GM12801 (cell line): ENCODE measurements around the gene KNDC1.

ENCODE experiments used
- TF ChIP-seq, protein P1 (sequence below): IDR thresholded peaks from one replicate; pipeline ENCODE4 v1.5.1; 2011; ENCODE audit warnings: control low read depth; ENCODE audit not compliant: insufficient read length; ENCODE audit errors: extremely low read depth

KNDC1 gene, protein sequence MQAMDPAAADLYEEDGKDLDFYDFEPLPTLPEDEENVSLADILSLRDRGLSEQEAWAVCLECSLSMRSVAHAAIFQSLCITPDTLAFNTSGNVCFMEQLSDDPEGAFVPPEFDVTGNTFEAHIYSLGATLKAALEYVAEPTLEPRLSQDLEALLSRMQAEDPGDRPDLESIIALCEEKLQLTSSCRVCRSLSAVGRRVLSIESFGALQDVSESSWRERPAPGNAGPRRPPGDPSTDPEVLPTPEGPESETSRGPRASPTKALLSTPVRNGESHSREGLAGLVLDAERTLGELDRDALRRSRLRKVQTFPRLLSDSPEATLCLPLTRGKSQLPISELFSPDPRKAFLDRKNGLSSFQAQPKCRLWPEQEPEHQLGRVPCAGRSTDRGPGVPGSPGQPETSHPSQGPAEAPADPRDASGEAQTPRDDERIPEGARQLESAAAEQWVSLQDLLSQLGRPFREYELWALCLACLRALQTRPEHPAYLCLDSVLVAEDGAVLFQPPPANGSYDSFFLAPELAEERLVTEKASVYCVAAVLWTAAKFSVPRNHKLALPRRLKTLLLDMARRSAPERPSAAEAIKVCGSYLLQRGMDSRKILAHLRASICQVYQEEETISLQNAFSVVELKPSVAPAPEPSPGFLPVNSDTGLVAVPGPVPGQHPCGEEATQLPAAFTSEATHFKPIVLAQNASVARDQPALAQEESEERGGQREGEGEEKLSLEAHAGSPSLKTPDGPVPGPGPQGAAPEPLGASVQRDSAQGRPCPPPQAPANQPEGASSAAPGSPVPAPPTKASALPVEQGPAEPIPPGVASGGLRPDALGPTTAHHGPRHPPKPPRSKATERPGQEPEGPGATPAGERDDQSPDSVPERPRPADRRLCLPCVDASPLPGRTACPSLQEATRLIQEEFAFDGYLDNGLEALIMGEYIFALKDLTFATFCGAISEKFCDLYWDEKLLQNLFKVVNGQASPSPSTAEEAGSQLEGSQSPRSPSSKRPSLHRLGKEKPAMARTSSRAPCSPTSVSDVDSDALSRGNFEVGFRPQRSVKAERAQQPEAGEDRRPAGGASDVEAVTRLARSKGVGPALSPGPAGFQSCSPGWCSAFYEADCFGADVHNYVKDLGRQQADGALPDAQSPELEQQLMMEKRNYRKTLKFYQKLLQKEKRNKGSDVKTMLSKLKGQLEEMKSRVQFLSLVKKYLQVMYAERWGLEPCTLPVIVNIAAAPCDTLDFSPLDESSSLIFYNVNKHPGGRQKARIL (N-terminal part only)

DNA sequence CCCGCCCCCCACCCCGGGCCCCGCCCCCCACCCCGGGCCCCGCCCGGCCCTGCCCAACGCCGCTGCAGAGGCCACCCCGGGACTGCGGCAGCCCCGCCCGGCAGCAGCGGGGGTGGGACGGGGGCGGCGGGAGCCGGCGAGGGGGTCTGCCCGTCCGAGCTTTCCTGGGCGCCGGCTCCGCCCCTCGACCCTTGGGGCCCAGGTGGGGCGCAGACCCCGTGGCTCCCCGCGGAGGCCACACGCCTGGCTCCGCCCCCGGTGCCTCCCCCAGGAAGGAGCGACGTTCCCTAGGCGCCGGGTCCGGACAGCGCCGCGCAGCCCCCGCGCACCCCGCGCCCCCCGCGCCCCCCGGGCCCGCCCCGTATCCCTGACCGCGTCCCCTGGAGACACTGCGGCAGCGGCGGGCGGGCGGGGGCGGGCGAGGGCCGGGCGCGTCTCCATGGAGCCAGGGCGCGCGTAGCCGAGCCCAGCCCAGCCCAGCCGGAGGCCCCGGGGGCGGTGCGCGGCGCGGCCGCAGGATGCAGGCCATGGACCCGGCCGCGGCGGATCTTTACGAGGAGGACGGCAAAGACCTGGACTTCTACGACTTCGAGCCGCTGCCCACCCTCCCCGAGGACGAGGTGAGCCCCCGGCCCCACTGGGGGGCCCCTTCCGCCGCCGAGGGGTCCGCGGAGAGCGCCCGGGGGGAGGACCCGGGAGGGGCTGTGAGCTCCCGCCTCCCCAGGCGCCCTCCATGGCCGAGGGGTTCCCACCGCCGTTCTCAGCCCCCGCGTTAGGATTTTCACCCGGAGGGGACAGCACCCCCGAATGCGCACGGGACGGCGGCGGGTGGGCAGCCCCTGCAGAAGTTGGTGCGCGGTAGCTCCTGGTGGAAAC is at the start of gene KNDC1:
KNDC1 (plus strand) TSS at position 270 of the 876 bp plus-strand sequence; CDS start at position 519, 249 bp downstream.
- TF ChIP-seq, protein P1, sequence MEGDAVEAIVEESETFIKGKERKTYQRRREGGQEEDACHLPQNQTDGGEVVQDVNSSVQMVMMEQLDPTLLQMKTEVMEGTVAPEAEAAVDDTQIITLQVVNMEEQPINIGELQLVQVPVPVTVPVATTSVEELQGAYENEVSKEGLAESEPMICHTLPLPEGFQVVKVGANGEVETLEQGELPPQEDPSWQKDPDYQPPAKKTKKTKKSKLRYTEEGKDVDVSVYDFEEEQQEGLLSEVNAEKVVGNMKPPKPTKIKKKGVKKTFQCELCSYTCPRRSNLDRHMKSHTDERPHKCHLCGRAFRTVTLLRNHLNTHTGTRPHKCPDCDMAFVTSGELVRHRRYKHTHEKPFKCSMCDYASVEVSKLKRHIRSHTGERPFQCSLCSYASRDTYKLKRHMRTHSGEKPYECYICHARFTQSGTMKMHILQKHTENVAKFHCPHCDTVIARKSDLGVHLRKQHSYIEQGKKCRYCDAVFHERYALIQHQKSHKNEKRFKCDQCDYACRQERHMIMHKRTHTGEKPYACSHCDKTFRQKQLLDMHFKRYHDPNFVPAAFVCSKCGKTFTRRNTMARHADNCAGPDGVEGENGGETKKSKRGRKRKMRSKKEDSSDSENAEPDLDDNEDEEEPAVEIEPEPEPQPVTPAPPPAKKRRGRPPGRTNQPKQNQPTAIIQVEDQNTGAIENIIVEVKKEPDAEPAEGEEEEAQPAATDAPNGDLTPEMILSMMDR = no peak

DNA sequence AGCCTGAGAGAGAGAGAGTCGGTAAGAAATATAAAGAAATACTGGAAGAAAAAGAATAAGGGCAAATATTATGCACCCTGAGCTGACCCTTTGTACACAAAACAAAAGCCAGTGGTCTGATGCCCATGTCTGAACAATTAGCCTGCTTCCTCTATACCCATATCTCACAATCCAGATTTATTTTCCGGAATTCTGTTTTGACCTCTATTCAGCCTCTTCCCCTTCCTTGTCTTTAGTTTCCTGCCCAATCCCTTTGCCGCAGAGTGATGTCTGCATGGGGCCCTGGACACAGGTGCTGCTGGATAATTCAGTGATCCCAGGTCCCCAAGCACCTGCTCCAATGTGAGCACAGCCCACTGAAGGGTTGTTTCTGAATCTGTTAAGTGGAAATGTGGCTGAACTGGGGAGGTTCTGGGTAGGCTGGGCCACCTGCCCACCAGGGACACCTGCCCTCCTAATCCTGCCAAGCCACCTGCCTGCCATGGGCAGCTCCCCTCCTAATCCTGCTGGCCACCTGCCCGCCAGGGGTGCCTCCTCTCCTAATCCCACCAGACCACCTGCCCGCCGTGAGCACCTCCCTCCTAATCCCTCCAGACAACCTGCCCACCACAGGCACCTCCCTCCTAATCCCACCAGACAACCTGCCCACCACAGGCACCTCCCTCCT is 49.3 kb upstream of the KNDC1 start:
- TF ChIP-seq, protein P1 = no peak

DNA sequence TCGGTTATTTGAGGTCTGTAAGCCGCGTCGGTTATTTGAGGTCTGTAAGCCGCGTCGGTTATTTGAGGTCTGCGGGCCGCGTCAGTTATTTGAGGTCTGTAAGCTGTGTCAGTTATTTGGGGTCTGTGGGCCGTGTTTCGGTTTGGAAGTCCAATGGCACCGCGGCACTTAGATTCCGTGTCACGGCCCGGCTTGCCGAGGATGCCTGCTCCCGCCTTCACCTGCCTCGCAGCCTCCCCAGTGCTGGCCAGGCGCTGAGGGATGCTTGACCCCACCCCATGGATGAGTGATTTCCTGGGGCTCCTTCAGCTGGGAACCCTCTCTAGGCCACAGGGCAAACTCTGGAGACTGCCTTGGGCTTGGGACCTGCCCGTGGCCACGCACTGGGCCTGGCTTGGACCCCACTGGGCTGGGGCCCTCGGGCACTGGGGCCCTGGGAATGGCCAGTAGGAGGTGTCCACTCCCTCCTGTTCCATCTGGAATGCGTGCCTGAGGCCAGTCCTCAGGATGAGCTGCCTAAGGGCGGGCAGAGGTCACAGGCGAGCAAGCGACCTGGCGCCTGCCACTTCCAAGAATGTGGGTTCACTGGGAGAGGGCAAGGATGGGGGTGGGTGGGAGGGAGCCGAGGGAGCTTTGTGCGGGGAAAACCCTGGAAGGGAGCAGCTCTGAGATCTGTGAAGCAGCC is 46.7 kb upstream of the KNDC1 start:
- TF ChIP-seq, protein P1 = no peak

DNA sequence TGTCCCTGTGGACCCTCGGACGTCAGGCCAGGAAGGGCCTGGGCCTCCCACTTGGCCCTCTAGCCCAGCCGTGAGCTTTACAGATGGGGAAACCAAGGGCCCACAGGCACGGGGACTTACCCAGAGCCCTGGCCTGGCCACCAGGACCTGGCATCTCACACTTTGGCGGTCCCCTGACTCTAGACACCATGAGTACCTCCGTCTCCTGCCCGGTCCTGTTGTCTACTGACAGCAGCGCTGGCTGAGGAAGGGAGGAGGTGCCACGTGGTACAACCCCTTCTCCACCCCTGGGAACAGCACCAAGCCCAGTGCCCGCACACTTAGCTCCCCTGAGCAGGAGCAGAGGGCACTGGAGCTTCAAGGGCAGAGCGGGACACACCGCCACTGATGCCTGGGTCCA is 46.2 kb upstream of the KNDC1 start:
- TF ChIP-seq, protein P1 = no peak

DNA sequence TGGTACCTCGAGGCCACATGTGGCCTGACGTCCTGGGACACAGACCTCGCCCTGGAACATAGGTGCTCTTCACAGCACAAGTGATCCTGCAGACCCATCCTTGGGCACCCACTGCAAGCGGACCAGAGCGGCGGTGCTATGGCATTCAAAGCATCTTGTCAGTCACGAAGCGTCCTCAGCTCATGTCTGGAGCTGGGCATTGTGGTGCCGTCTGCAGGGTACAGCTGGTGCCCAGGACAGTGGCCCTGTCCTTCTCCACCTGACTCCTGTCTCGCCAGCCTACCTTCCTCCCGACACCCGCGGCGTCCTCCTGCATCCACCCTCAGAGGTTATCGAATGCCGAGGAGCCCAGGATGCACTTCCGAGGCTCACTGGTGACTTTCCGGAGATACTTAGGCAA is 45.8 kb upstream of the KNDC1 start:
- TF ChIP-seq, protein P1 = no peak
